ENCODE data around the gene SLC9B2.

SLC9B2 gene

DNA sequence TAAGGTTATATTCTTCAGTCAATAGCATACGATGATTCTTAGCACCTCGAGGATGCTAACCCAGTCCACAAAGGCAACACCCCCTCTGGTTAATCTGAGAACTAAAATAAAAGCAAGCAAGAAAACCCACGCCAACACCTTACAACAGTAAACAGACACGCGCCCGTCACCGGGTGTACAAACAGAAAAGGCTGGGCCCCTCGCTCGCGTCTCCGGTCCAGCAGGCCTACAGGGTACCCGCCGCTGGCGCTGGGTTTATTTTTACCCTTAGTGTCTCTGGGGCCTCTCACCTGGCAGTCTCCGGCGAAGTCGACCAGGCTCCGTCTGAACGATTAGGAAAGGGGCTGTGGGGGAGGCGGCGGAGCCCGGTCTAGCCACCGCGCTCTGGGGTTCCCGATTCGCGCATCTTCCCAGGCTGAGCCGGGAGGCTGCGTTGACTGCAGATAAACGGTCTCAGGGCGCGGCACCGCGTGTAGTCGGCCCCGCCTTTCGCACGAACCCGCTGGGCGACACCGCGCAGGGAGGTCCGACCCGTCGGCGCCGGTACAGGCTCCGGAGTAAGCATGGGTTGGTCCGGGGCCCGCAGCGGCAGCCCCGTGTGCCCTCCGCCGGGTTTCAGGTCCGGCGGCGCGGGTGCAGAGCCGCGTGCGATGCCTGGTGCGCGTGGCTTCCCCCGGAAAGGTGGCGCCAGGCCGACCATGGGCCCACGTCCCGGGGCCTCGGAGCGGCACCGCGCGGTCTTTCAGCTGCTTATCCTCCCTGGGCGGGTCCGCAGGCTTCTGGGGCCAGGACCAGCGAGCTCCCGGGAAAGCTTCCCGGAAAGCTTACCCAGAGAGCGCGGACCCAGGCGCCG lies 441 bp downstream of the SLC9B2 start:
- peak; percentile 28 to 32 for DNase-seq (ENCODE audit: low read depth in 2 of 2)

DNA sequence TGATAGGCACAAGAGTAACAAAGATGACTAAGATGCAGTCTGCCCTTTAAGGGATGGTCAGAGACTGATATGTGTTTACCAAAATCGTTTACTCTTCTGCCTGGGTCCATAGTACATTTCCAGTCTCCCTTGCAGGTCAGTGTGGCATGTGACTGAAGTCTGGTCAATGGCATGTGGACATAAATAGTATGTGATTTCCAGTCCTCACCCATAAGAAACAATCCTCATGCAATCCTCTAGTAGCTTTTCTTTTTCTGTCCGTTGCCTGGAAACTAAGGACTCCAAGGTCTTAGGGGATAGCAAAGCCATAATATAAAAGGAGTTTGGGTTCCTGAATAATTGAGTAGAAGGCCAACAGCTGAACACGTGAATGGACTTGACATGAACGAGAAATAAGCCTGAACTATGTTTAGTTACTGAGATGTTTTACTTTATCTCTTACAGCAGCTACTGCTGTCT lies 1.1 kb downstream of the SLC9B2 start:
- DNase-seq (ENCODE audit: low read depth in 2 of 2): no peak

- DNase-seq (ENCODE audit: low read depth in 2 of 2): no peak
These were observed 1.7 kb downstream of the SLC9B2 start for GRCh38 chr4:103074744-103075434.

DNA sequence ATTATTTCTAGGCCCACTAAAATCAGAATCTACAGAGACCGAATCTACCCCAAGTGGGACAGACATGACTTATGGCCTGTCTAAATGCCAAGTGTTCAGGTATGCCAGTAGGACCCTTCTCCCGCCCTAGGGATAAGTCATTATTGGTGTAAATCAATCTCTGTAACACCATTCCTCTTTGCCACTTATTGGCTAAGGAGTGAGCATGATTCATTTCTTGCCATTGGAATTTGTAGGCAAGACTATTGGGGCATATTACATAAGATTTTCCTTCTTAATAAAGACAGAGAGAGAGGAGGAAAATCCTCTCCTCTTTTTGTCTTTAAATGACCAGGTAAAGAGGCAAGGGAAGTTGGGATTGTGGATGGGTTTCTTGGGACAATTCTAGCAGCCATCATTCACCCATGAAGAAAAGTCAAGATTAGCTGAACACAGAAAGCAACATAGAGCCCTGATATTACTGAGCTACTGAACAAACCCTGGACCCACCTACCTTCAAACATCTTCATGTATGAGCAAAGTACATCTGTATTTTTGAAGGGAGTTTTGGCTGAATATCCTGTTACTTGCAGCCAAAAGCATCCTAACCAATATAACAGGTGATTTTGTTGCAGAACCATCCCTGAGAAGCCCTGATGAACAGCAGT lies 2.6 kb downstream of the SLC9B2 start:
- no peak for DNase-seq (ENCODE audit: low read depth in 2 of 2)

DNA sequence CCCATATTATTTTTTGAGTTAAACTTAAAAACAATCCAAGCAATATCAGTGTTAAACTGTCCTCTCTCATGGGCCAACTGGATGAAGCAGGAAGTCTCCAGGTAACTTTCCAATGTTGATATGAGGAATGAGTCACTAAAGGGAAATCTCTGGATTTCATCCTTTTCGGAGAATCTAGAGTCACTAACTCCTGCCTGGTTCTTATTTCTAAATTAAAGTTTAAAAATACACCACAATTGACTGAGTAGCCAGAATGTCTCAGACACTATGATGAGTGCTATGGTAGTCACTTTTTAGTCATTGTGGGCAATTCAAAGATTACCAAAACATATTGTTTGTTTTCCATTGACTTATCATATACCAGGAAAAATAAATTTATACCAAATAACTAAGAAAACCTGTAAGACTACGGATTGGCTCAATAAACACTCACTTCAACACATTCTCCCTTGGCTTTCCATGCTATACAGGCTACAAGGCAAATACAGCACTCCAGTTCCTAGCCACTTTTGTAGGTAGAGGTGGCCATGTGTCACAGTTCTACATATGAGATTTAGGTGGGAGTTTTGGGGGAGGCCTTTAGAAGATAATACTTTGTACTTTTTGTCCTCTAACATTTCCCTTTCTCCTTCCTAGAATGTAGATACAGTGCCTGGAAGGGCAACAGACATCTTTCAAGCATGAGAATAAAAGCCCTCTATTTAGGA lies 8.6 kb downstream of the SLC9B2 start:
- DNase-seq (ENCODE audit: low read depth in 2 of 2): no peak

- no peak for DNase-seq (ENCODE audit: low read depth in 2 of 2)
These were observed 16.0 kb downstream of the SLC9B2 start for GRCh38 chr4:103060453-103061148.

GRCh38 chr4:103054030-103054429 lies 22.5 kb downstream of the SLC9B2 start:
- DNase-seq (ENCODE audit: low read depth in 2 of 2): no peak

DNA sequence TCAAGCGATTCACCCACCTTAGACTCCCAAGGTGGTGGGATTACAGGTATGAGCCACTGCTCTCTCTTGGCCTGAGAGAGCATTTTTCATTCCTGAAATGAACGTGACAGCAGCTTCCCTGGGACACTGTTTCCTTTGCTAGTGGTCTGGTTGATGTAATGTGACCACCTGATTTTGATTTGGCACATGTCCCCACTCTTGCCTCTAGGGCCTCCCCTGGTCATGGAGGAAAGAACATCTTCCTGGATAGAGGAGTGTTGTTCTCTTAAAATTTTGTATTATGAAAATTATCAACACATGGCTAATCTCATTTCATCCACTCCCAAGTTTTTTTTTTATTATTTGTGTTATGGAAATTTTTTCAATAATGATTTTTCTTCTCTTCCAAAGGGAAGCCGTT lies 23.8 kb downstream of the SLC9B2 start:
- DNase-seq (ENCODE audit: low read depth in 2 of 2): no peak

- DNase-seq (ENCODE audit: low read depth in 2 of 2): no peak
These were observed 24.4 kb downstream of the SLC9B2 start for GRCh38 chr4:103052145-103052544.

- no peak for DNase-seq (ENCODE audit: low read depth in 2 of 2)
These were observed 25.7 kb downstream of the SLC9B2 start for GRCh38 chr4:103050736-103051436.

- DNase-seq (ENCODE audit: low read depth in 2 of 2): peak in 1 of 2 experiments; percentile 5
These were observed 29.9 kb downstream of the SLC9B2 start for GRCh38 chr4:103046416-103047290.

- DNase-seq (ENCODE audit: low read depth in 2 of 2): no peak
These were observed 32.4 kb downstream of the SLC9B2 start for GRCh38 chr4:103044183-103044582.

GRCh38 chr4:103036169-103036568 lies 40.4 kb downstream of the SLC9B2 start:
- no peak for DNase-seq (ENCODE audit: low read depth in 2 of 2)

- no peak for DNase-seq (ENCODE audit: low read depth in 2 of 2)
These were observed 44.0 kb downstream of the SLC9B2 start for GRCh38 chr4:103032574-103032973.

- no peak for DNase-seq (ENCODE audit: low read depth in 2 of 2)
These were observed 45.8 kb downstream of the SLC9B2 start for GRCh38 chr4:103030791-103031190.

GRCh38 chr4:103029300-103029699 lies 47.3 kb downstream of the SLC9B2 start:
- DNase-seq (ENCODE audit: low read depth in 2 of 2): no peak

GRCh38 chr4:103026868-103027267 lies 49.7 kb downstream of the SLC9B2 start:
- no peak for DNase-seq (ENCODE audit: low read depth in 2 of 2)

GRCh38 chr4:103024996-103025395 lies 51.6 kb downstream of the SLC9B2 start:
- DNase-seq (ENCODE audit: low read depth in 2 of 2): no peak

DNA sequence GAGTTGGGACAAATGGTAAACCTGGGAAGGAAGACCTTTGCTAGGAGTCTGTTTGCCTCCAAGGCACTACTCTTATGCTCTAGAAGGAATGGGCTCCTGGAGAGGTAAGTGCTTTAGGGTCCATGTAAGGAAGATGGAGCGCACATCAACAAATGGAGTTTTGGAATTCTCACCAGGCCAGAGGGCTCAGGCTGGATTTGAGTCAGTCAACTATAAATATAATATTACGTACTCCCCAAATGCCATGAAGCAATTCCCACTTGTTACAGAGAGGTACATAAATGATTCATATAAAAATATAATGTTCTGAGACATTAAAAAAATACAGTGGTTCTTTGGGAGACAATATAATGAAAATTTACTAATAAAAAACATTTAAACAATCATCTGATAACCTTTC lies 55.4 kb downstream of the SLC9B2 start:
- no peak for DNase-seq (ENCODE audit: low read depth in 2 of 2)
